Fibroblast of villous mesenchyme (primary cell): ENCODE results near the gene C10orf67. TPM values are rescaled to one million over a fixed set of nuclear protein-coding genes. Genes with fewer than 3 reads are reported as not detected.

Source experiments
- DNase-seq: peaks from one replicate; pipeline ENCODE4 v3.0.0-alpha.2; 2010; ENCODE audit warnings: low read depth
- H3K4me3 ChIP-seq: 2 replicates; pipeline ENCODE4 v1.5.1; 2011; ENCODE audit warnings: low read depth, mild to moderate bottlenecking, low read length
- CTCF ChIP-seq: IDR thresholded peaks from 2 replicates; pipeline ENCODE4 v1.5.1; 2012; ENCODE audit warnings: low read depth, mild to moderate bottlenecking, low read length; ENCODE audit not compliant: insufficient read depth
- total RNA-seq: library from RNA; depleted of rRNA; stranded (reverse); fragments of >200 nt; gene quantifications from 2 replicates; pipeline ENCODE4 v1.2.3, GENCODE V29; 2012

C10orf67 gene
- total RNA-seq, 1 donor = under 0.01 TPM

- no peak for TF ChIP-seq CTCF
- no peak overlapping the region for H3K4me3 ChIP-seq
- DNase-seq = no peak
These were observed 146.0 kb downstream of the C10orf67 start for GRCh38 chr10:23198610-23198939.

GRCh38 chr10:23197416-23197861, 147.2 kb downstream of the C10orf67 start:
- no peak overlapping the region for H3K4me3 ChIP-seq
- no peak for DNase-seq
- no peak for TF ChIP-seq CTCF

GRCh38 chr10:23196915-23197314, 147.7 kb downstream of the C10orf67 start:
- H3K4me3 ChIP-seq = no peak overlapping the region
- DNase-seq = no peak
- TF ChIP-seq CTCF = no peak

GRCh38 chr10:23195846-23196600, 148.6 kb downstream of the C10orf67 start:
- DNase-seq = no peak
- no peak for TF ChIP-seq CTCF
- H3K4me3 ChIP-seq = no peak overlapping the region

- no peak overlapping the region for H3K4me3 ChIP-seq
- DNase-seq = no peak
- no peak for TF ChIP-seq CTCF
These were observed 149.4 kb downstream of the C10orf67 start for GRCh38 chr10:23194966-23195845.

GRCh38 chr10:23194471-23194965, 150.1 kb downstream of the C10orf67 start:
- DNase-seq = no peak
- H3K4me3 ChIP-seq = no peak overlapping the region
- TF ChIP-seq CTCF = no peak
